HepG2 (cell line): ENCODE data around the gene ZNF213. TPM values are rescaled to one million over a fixed set of nuclear protein-coding genes. Genes with fewer than 3 reads are reported as not detected.
A peak's percentile ranks its signal among the peaks of the same experiment; 100 is the strongest.

Source experiments
- ATAC-seq: fragments of 200-7000 bp; cut with Tn5 transposase; 3 replicates; pipeline ENCODE4 v1.9.1; 2020; ENCODE audit warnings: mild to moderate bottlenecking, moderate library complexity
- BruUV-seq: library from RNA; stranded (reverse); fragments of 400-500 nt; replicated peaks from 2 replicates; lab custom pipeline; 2021; lab: Mats Ljungman, UMichigan
- CTCF ChIA-PET: fragments of 300-600 bp; formaldehyde crosslinking; extraction: SDS; loops from one replicate; lab custom pipeline; 2021; ENCODE audit warnings: low total read pairs, inconsistent platforms, low intra/inter-chr PET ratio; lab: Yijun Ruan, JAX
- POLR2A ChIA-PET: fragments of 350-600 bp; sonication (Branson Sonifier 250); formaldehyde crosslinking; loops from one replicate; lab custom pipeline; 2020; ENCODE audit warnings: antibody characterized with exemption, inconsistent platforms; lab: Yijun Ruan, JAX
- DNase-seq: peaks from one replicate; pipeline ENCODE4 v3.0.0-alpha.2; 2015; ENCODE audit warnings: low spot score
- FAIRE-seq: peaks from 3 replicates; lab custom pipeline; 2011; peaks lifted over from hg19 to GRCh38; lab: Jason Lieb, UNC
- H2AFZ ChIP-seq: one replicate; pipeline ENCODE4 v1.6.1; 2011; ENCODE audit warnings: low read length, inconsistent platforms
- H3K27ac ChIP-seq: fragments of 300-600 bp; 3 replicates; pipeline ENCODE4 v1.8.0; 2011; ENCODE audit warnings: mixed run types, mild to moderate bottlenecking, mixed read lengths, low read length, inconsistent platforms; ENCODE audit not compliant: insufficient read depth; ENCODE audit errors: extremely low read length
- H3K27me3 ChIP-seq, 2 experiments: fragments of 200-600 bp in 1 of 2; 2 replicates in 1 of 2; 3 replicates in 1 of 2; pipeline versions ENCODE4 v1.6.0 to v1.8.0; 2011; ENCODE audit warnings: low read length in 2 of 2, mild to moderate bottlenecking in 2 of 2, moderate library complexity in 2 of 2, inconsistent platforms in 1 of 2; ENCODE audit not compliant: insufficient read depth in 2 of 2, control insufficient read depth in 1 of 2
- H3K36me3 ChIP-seq, 2 experiments: fragments of 200-600 bp in 1 of 2; replicated peaks in 1 of 2; 2 replicates in 1 of 2; 3 replicates in 1 of 2; pipeline versions ENCODE4 v1.5.1 to v1.8.0; 2011; ENCODE audit warnings: low read length in 2 of 2, inconsistent platforms in 1 of 2; ENCODE audit not compliant: insufficient read depth in 2 of 2, control insufficient read depth in 1 of 2
- H3K4me1 ChIP-seq: 2 replicates; pipeline ENCODE4 v1.5.1; 2012; ENCODE audit warnings: low read length, inconsistent platforms; ENCODE audit not compliant: insufficient read depth
- H3K4me2 ChIP-seq: 2 replicates; pipeline ENCODE4 v1.6.0; 2011; ENCODE audit warnings: low read depth, low read length, inconsistent platforms
- H3K4me3 ChIP-seq, 3 experiments: fragments of 200-600 bp in 1 of 3; sonication (generic), shearing (Covaris generic) in 1 of 3; replicated peaks in 1 of 3; 2 replicates each; pipeline ENCODE4 v1.5.1; 2011 to 2016; ENCODE audit warnings: low read length in 3 of 3, inconsistent platforms in 2 of 3, low read depth in 2 of 3, mild to moderate bottlenecking in 2 of 3, control low read depth in 1 of 3, mixed read lengths in 1 of 3; ENCODE audit not compliant: insufficient read depth in 1 of 3
- H3K79me2 ChIP-seq: one replicate; pipeline ENCODE4 v1.6.1; 2011; ENCODE audit warnings: low read length, inconsistent platforms; ENCODE audit not compliant: insufficient read depth
- H3K9ac ChIP-seq: 2 replicates; pipeline ENCODE4 v1.6.0; 2011; ENCODE audit warnings: mild to moderate bottlenecking, low read depth, low read length, inconsistent platforms; ENCODE audit not compliant: insufficient read depth
- H3K9me3 ChIP-seq: 2 replicates; pipeline ENCODE4 v1.5.1; 2012; ENCODE audit warnings: mild to moderate bottlenecking, low read length
- H4K20me1 ChIP-seq: 2 replicates; pipeline ENCODE4 v1.6.0; 2011; ENCODE audit warnings: inconsistent platforms, mild to moderate bottlenecking, low read length, moderate library complexity; ENCODE audit not compliant: insufficient read depth
- CEBPG ChIP-seq: IDR thresholded peaks from 2 replicates; pipeline ENCODE4 v1.6.1; 2016
- FIP1L1 ChIP-seq: fragments of 200-400 bp; formaldehyde crosslinking; IDR thresholded peaks from 2 replicates; pipeline ENCODE4 v1.6.1; 2018; ENCODE audit warnings: low read depth, mild to moderate bottlenecking, low read length, moderate library complexity, borderline replicate concordance; ENCODE audit not compliant: insufficient read depth
- IRX3 ChIP-seq: sonication (generic); formaldehyde crosslinking; IDR thresholded peaks from 2 replicates; pipeline ENCODE4 v1.8.1; 2023; ENCODE audit warnings: mild to moderate bottlenecking, low read depth, missing genetic modification reagents, borderline replicate concordance
- ZEB1 ChIP-seq: IDR thresholded peaks from 2 replicates; pipeline ENCODE4 v1.6.1; 2012; ENCODE audit warnings: mild to moderate bottlenecking, low read depth, inconsistent platforms; ENCODE audit not compliant: insufficient replicate concordance
- ZNF263 ChIP-seq: sonication (generic); formaldehyde crosslinking; IDR thresholded peaks from 2 replicates; pipeline ENCODE4 v1.4.0; 2020; ENCODE audit warnings: missing genetic modification reagents
- ZNF281 ChIP-seq: sonication (generic); formaldehyde crosslinking; IDR thresholded peaks from 2 replicates; pipeline ENCODE4 v1.4.0; 2020; ENCODE audit warnings: missing genetic modification reagents, borderline replicate concordance
- WGBS: methylation state at CpG from one replicate; pipeline ENCODE4 v1.1.6; 2017; ENCODE audit warnings: low lambda C conversion rate; 5-methylcytosine and 5-hydroxymethylcytosine counted together
- in situ Hi-C: cut with HindIII; loops from 2 replicates; pipeline ENCODE4 v1.10.0; 2017; ENCODE audit warnings: low pct_unique_long_range_greater_than_20kb; ENCODE audit not compliant: extremely low pct_ligation_motif_present
- intact Hi-C: fragments of 100-400 bp; cut with micrococcal nuclease; formaldehyde crosslinking; loops from one replicate; pipeline ENCODE4 v1.10.0; 2022; ENCODE audit not compliant: unreplicated experiment
- polyA plus RNA-seq, 8 experiments: library from polyadenylated mRNA; depleted of rRNA in 3 of 8; stranded (reverse) in 7 of 8; unstranded in 1 of 8; fragments of >200 nt; fragmentation: Illumina TruSeq in 4 of 8; extraction: Trizol in 4 of 8; gene quantifications; 2 replicates each; pipeline versions ENCODE4 v1.2.1 to v1.2.3, GENCODE V29; 2011 to 2016; ENCODE audit warnings: low read depth in 4 of 8, missing spikeins in 1 of 8, mixed read lengths in 1 of 8; ENCODE audit not compliant: insufficient read depth in 1 of 8
- total RNA-seq, 5 experiments: library from RNA; depleted of rRNA; stranded (reverse); fragments of >200 nt; fragmentation: Illumina TruSeq; extraction: Trizol; gene quantifications; 2 replicates each; pipeline ENCODE4 v1.2.3, GENCODE V29; 2016; ENCODE audit warnings: low read depth in 1 of 5
- TF ChIP-seq, protein P1 (sequence below), 2 experiments: fragments of 450-650 bp in 1 of 2; sonication (generic) in 1 of 2; formaldehyde crosslinking in 1 of 2; IDR thresholded peaks; 2 replicates each; pipeline versions ENCODE4 v1.6.1 to v1.8.0; 2016 to 2022; ENCODE audit warnings: antibody characterized with exemption in 1 of 2, mild to moderate bottlenecking in 1 of 2, missing genetic modification reagents in 1 of 2
- TF ChIP-seq, protein P2 (sequence below): sonication (generic); formaldehyde crosslinking; IDR thresholded peaks from 2 replicates; pipeline ENCODE4 v1.4.0; 2020; ENCODE audit warnings: missing genetic modification reagents

ZNF213 gene
- total and polyA plus RNA-seq, 2 of the 13 experiments (the other 11 are each of a cell fraction or from before 2014, with no cell fraction given): 0.59 to 0.97 TPM

- Histone ChIP-seq H3K9me3 (no peaks in the 10 kb centered on the region), H3K27me3 (no peaks in the 10 kb centered on the region; a peak in 1 of 5 replicates), H3K4me1 (peaks cover 46% of the 10 kb centered on the region), H3K9ac (peak overlapping the region; percentile 78), H3K27ac (peak overlapping the region; percentile 91), H2AFZ (no peak overlapping the region), H3K36me3 (no peaks in the 10 kb centered on the region), H3K4me2 (peak overlapping the region; percentile 94), H3K79me2 (no peaks in the 10 kb centered on the region), H3K4me3 (peak overlapping the region; percentile 68 to 87 (median 81)), H4K20me1 (no peaks in the 10 kb centered on the region)
- ChIA-PET POLR2A (interaction anchor here (0.9 to 5.1 kb wide), 16 partner anchors 8 to 242 kb away, joined by 3 to 51 read pairs (median 6); partner anchors contain the start of genes OR1F1, TNFRSF12A, ZNF174 and ZNF213), CTCF (interaction anchor here (0.6 kb wide), 1 partner anchor 141 kb away, joined by 3 read pairs; no protein-coding TSS in a partner anchor)
- no TSS peak for BruUV-seq
- FAIRE-seq (no peak), DNase-seq (peak; percentile 87), ATAC-seq (peak; percentile 68)
- intact Hi-C loops (no loop called here), in situ Hi-C loops (no loop called here)
- WGBS: 4% methylated on average over 35 of the region's 70 CpGs
- TF ChIP-seq ZNF263 (CRISPR knock-in tag) (no peak), FIP1L1 (no peak), IRX3 (no peak), CEBPG (no peak; the same call in 1 of the 2 replicates), ZNF281 (CRISPR knock-in tag) (no peak), ZEB1 (peak; percentile 40)
- TF ChIP-seq, protein P1, sequence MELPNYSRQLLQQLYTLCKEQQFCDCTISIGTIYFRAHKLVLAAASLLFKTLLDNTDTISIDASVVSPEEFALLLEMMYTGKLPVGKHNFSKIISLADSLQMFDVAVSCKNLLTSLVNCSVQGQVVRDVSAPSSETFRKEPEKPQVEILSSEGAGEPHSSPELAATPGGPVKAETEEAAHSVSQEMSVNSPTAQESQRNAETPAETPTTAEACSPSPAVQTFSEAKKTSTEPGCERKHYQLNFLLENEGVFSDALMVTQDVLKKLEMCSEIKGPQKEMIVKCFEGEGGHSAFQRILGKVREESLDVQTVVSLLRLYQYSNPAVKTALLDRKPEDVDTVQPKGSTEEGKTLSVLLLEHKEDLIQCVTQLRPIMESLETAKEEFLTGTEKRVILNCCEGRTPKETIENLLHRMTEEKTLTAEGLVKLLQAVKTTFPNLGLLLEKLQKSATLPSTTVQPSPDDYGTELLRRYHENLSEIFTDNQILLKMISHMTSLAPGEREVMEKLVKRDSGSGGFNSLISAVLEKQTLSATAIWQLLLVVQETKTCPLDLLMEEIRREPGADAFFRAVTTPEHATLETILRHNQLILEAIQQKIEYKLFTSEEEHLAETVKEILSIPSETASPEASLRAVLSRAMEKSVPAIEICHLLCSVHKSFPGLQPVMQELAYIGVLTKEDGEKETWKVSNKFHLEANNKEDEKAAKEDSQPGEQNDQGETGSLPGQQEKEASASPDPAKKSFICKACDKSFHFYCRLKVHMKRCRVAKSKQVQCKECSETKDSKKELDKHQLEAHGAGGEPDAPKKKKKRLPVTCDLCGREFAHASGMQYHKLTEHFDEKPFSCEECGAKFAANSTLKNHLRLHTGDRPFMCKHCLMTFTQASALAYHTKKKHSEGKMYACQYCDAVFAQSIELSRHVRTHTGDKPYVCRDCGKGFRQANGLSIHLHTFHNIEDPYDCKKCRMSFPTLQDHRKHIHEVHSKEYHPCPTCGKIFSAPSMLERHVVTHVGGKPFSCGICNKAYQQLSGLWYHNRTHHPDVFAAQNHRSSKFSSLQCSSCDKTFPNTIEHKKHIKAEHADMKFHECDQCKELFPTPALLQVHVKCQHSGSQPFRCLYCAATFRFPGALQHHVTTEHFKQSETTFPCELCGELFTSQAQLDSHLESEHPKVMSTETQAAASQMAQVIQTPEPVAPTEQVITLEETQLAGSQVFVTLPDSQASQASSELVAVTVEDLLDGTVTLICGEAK (IDR thresholded peaks at IDR 0.05): no peak
- TF ChIP-seq, protein P1 (CRISPR knock-in tag; IDR thresholded peaks at IDR 0.05): no peak
- TF ChIP-seq, protein P2, sequence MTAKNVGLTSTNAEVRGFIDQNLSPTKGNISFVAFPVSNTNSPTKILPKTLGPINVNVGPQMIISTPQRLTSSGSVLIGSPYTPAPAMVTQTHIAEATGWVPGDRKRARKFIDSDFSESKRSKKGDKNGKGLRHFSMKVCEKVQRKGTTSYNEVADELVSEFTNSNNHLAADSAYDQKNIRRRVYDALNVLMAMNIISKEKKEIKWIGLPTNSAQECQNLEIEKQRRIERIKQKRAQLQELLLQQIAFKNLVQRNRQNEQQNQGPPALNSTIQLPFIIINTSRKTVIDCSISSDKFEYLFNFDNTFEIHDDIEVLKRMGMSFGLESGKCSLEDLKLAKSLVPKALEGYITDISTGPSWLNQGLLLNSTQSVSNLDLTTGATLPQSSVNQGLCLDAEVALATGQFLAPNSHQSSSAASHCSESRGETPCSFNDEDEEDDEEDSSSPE (CRISPR knock-in tag): peak; percentile 16; the same call in 1 of the 2 replicates
These were observed 23.9 kb downstream of the ZNF213 start for GRCh38 chr16:3158510-3159314.
